Urothelium cell line (cell line): ENCODE data around the gene CACNA2D2.

ENCODE experiments used
- DNase-seq: peaks from one replicate; pipeline ENCODE4 v3.0.0; 2011; ENCODE audit warnings: low spot score, mixed read lengths
- FAIRE-seq: peaks from 2 replicates; lab custom pipeline; 2011; peaks lifted over from hg19 to GRCh38; lab: Jason Lieb, UNC

CACNA2D2 gene

DNA sequence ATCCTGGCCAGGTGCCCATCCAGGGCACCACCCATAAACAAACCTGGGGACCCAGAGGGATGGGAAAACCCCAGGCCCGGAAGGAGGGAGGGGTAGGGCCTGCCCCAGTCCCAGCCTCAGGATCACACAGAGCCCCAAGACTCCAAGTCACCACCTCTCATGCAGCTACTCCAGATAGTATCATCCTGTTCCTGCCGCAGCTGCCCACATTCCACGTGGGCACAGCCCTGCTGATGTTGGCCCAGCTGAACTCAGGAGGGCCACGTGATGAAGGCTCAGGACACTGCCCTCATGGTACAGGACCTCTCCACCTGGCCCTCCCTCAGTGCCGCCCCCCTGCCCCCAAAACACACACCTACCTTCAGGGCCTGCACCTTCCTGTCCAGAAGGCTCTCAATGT, 69.5 kb downstream of the CACNA2D2 start:
- DNase-seq, result no peak
- no peak for FAIRE-seq

DNA sequence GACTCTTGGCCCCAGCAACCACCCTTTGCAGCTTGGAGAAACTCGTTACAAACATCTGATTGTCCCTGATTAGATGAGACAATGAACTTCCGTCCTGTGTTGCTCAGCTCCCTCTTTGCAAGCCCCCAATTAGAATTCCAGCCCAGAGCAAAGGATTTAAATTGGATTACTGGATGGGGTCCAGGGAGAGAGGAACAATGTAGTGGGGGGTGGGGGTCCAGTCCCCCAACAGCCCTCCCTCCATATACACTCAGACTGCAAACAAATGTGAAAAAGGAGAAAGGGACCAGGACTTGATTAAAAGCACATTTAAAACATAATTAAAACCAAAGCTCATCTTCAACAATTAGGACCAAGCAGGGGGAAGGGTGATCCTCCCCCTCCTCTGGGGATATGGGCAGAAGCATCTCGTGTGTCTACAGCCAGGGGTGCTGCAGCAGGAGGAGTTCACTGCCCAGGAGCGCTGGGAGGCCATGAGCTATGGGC, 72.4 kb downstream of the CACNA2D2 start:
- no peak for DNase-seq
- FAIRE-seq, result no peak

DNA sequence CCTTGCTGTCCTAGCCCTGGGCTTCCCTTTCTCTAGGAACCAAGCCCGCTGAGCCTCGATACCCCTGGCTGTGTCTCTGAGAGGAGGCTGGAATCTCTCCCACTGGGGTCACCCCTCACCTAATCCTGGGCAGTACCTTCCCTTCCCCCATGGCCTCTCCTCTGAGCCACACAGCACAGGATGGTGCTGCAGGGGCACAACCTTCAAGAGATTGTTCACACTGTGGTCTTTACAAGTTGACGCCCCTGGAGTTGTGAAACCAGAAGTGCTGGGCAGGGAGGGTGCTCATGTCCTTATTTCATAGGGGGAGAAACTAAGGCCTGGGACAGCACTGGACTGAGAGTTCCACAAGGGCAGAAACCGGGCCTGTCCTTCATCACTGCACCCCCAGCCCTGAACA, 73.2 kb downstream of the CACNA2D2 start:
- no peak for FAIRE-seq

DNA sequence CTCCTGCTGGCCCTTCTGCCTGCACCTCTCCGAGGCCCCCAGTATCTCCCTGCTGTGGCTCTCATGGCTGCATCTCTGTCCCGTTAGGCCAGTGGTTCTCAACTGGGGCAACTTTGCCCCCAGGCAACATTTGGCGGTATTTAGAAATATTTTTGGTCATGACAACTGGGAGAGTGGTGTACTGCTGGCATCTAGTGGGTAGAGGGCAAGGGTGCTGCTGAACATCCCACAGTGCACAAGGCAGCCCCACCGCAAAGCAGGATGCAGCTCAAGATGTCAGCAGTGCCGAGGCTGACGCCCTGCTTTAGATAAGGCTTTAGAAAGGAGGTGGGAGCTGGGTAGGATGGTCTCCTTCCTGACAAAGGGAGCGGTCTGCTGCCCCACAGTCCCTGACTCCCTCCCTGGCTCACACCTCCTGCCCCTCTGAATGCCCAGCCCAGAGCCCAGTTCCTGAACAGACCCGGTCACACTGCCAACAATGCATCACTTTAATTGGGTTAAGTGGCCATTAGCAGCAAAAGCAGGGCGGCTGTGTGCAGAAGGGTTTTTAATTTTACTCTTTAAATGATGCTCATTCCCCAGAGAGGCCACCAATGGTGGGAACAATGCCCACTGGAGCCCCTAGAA, 75.3 kb downstream of the CACNA2D2 start:
- DNase-seq (no peak), FAIRE-seq (no peak)

More for the DNA sequence above, 73.2 kb downstream of the CACNA2D2 start:
- no peak for DNase-seq

DNA sequence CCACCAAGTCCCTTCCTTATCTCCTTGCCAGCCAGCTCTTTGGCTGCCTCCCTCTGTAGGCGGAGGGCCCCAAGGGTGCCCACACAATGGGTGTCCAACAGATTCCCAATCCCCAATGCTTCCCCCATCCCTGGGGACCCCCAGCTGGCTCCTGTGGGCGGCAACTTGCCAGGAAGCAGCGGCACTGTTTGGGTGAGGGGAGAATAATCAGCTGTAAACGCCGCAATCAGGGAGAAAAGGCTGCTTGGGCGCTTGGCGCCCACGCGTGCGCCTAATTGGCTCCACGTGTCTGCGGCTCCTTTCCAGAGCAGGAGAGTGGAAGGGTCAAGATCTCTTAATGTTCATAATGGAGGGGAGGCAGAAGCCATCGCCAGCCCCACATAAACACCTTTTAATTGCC, 76.2 kb downstream of the CACNA2D2 start:
- no peak for DNase-seq
- FAIRE-seq, result no peak

DNA sequence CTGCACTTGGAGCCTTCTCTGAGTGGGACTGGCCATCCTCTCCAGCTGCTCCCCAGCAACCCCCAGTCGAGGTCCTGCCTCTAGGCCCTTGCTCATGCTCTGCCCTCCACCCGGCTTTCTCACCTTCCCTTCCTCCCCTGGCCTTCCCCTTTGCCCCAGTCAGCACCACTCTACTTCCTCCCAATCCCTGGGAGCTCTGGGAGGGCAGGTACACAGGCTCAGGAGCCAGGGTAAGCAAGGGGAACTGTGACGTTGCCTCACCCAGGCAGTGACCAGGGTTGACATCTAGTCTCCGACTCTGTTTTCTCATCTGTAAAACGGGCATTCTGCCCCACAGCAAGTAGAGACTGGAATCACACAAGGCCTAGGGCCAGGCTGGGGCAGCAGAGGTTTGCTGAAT, 77.5 kb downstream of the CACNA2D2 start:
- FAIRE-seq (no peak), DNase-seq (no peak)

DNA sequence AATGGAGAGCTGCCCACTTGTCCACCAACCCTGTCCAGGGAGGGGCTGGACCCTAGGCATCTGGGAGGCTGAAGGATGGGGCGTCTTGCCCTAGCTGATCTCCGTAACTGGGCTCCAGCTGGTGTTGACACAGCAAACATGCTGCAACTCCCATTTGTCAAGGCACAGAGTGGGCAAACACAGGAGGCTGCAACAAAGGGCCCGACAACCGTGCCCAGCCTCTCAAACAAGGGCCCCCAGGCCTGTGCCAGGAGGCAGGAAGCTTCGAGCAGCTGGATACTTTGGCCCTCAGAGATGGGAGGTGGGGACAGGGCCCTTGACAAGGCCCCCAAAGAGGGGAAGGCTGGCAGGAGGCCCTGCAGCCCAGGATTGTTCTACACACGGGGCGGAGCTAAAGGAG, 79.9 kb downstream of the CACNA2D2 start:
- FAIRE-seq, result no peak
- no peak for DNase-seq

DNA sequence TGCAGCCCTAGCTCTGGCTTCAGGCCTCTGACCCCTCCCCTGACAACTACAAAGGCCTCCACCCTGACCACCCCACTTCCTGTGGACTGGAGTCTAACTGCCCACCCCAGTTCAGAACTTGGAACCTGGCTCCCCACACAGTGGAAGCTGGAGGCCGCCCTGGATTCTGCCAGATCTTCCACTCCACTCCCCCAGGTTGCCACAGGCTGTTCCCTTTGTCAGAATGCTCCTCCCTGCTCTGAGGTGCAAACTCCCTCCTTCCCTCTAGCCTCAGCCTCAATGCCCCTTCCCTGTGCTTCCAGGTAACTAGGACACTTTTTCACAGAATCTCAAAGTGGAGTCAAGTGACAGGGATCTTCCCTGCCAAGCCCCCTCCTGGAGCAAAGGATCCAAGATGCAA, 81.3 kb downstream of the CACNA2D2 start:
- FAIRE-seq (no peak), DNase-seq (no peak)

DNA sequence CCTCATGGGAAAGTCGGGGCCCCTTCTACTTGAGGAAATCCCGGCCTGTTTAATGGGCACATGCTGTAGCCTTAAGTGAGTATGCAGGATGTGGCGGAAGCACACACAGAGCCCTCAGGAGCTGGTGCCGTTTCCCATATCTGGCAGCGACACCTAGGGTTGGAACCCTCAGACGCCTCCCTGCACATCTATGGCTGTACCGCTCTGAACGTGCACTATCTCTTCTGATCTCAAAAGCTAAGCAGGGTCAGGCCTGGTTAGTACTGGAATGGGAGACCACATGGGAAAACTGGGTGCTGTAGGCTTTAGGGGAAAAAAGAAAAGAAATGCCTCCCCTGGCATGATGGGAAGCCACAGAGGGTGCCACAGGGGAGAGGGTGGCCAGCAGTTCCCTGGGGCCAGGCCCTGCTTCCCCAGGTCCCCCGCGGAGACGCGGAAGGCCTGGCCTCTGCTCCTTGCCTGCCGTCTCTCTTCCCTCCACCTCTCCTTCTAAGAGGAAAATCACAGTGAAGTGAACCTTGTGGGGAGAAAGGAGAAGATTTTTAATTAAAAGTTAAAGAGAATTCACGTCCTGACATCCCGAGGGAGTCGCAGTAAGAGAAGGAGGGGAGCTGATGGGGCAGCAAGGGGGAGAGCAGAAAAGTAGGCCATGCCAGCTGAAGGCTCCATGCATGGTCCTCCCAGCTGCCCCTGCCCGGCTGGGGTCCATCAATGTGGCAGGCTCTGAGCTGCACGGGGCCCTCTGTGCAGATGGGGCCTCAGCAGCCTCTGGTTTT, 83.7 kb downstream of the CACNA2D2 start:
- FAIRE-seq (no peak), DNase-seq (no peak)

DNA sequence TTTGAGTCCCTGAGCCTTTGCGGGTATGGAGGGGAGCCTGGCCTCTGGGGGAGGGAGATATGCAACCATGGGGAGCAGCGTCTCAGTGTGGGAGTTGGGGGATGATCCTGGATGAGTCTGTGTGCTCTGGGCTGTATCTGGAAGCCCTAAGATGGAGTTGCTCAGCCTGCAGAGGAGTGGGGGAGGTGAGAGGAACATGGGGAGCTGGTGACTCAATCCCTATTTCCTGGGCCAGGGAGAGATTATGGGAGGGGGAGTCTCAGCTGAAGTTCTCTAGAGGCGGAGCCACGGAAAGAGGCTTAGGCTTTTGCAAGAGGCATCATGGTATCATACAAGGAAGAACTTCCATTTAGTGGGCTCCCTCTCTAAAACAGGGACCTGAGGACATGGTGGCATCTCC, 84.6 kb downstream of the CACNA2D2 start:
- DNase-seq (no peak), FAIRE-seq (no peak)

DNA sequence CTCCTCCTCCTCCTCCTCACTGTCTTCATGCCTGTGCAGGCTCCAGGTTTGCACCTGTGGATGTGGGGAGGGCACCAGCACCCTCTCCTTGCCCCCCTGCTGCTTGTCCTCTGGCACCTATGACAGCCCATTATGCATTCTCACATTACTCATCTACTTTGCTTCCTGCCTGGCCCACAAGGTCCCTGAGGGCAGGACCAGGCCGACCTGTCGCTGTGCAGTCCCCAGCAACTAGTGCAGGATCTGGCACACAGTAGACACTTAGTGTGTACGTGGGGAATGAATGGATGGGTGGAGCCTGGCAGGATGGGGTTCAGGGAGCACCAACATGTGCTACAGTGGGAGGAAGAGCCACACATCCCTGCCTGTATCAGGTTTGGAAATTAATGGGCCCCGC, 85.8 kb downstream of the CACNA2D2 start:
- no peak for FAIRE-seq
- no peak for DNase-seq

DNA sequence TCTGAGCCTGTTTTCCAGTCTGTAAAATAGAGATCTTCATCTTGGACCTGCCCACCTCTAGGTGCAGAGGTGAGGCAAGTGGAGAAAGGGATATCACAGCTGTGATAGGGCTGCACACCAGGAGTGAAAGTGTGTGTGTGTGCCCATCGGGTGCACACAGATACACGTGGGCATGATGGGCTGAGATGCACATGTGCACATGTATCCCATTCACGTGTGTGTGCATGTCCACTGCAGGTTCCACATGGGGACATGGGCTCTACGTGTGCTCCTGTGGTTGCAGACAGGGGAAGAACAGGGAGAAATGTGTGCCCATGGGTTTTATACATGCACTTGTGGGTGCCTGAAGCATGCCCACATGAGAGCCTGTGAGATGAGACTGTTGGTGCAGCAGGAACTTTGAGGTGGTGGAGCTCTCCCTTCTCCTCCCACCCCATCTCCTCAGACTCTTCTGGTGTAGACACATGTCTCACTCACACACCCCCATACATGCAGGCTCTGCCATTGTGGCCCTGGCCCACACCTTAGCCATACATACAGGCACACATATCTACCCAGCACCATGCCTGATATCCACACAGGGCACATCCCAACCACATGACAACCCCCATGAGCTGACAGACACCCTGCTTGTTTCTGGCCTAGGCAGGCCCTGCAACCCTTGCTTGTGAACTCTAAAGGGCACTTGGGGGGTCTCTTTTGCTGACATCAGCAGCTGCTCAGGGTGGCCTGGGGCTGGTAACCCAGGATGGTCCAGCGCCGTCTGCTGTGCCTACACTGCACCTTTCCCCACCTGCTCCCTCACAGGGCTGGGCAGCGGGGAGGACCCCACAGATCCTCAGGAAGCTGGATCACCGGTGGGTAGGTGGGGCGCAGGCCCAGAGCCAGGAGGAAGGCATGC, 86.4 kb downstream of the CACNA2D2 start:
- no peak for FAIRE-seq
- no peak for DNase-seq

DNA sequence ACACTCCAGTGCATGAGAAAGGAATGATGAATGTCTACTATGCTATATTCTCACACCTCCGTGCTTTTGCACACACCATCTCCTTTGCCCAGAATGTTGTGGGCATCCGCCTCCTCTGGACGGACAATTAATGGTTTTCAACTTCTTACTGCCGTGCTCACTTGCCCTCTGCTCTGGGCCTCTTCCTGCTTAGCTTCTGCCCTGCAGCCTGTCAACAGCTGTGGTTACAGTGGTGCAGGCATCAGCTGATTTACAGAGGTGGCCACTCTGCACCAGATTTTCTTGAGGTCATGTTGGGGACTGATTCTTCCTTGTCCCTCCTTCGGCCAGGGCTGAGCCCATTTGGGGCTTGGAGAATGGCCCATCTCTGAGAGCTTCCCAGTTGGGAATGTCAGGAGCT, 87.6 kb downstream of the CACNA2D2 start:
- DNase-seq, result no peak
- no peak for FAIRE-seq

DNA sequence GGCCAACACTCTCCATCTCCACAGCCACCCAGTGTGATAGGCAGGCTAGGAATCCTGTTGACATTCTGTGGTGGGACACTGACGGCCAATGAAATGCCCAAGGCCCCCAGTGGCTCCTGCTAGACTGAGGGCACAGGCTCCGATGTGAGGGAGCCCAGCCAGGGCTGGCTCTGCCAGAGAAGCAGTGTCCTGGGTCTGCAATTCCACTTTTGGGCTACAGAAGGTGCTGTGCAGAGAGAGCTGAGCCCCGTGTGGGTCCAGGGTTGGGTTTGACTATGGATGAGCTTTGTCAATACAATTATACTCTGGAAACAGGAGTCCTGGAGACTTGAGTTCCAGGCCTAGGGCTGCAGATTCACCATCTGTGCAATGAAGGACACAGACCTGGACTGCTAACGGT, 88.4 kb downstream of the CACNA2D2 start:
- DNase-seq, result no peak
- FAIRE-seq, result no peak

DNA sequence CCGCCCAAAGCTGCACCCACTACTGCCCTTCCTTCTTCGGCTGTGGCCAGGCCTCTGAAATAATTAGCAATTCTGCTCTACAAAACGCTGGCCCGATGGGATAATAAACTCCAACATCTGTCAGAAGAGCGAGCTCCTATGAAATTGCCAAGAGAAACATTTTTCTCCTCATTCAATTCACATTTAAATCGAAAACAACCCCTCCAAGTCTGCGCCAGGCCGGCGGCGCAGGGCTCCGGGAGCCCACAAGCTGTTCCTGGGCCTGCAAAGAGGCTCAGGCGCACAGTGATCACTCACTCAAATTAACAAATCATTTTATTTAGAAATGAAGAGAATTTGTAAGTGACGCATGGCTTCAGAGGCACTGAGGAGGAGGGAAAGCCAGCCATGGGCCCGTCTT, 88.8 kb downstream of the CACNA2D2 start:
- no peak for DNase-seq
- no peak for FAIRE-seq

DNA sequence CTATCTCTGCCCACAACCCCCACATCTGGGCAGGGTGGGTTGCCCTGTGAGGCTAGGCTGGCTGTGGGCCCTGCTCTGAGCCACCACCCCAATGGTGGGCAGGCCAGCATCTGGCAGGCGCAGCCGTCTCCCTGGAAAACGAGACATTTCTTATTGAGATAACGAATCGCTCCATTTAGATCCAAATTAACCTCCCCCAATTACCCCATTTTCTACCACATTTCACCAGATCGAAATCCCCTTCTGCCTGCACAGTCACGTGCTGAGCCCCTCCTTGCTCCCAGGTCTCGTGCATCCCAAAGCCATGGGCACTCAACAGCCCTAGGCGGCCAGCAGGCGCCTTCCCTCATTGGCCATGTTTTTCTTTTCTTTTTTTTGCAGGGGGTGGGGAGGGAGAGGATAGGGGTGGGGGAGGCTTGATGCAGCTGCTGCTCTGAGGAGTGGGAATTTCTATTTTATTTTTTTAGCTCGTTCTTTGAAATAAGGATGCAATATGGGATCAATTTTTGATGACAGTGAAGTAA, 91.1 kb downstream of the CACNA2D2 start:
- DNase-seq (no peak), FAIRE-seq (no peak)

DNA sequence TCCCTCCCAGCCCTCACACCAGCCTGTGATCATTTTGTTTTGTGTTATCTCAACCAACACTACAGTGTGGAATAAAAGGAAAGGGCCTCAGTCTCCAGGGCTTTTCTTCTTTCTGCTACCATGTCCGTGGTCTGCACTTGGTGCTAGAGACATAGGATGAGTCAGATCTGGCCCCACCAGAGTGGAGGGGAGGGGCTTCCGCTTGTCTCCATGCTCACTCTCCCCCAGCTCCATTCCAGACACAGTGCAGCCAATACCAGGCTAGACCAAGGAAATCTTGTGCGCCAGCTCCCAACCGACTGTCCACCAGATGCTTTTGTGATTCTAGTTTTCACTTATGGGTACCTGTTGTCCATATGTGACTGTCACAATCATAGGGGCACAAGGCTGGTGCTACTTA, 92.2 kb downstream of the CACNA2D2 start:
- FAIRE-seq (no peak), DNase-seq (no peak)

DNA sequence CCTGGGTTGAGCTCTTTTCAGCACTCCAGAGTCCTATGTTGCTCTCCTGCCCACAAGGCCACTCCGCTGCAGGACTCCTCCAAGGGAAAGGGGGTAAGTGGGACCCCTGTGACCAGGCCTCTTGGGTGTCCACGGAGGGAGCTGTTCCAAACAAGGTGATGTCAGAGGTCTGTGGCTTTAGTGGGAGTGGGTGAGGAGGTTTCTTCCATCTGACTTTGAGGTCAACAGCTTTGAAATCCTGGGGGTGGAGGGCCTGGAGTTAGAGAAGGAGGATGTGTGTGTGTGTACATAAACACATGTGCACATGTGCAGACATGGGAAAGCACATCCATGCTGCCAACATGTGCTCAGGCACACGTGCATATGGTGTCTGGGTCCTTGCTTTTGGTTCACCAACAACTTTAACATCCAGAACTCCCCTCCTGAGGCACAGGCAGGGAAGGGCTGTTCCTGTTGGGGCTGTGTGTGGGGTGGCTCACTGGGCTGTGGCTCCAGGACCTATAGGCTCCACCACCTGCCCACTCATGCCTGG, 92.8 kb downstream of the CACNA2D2 start:
- no peak for DNase-seq
- no peak for FAIRE-seq

DNA sequence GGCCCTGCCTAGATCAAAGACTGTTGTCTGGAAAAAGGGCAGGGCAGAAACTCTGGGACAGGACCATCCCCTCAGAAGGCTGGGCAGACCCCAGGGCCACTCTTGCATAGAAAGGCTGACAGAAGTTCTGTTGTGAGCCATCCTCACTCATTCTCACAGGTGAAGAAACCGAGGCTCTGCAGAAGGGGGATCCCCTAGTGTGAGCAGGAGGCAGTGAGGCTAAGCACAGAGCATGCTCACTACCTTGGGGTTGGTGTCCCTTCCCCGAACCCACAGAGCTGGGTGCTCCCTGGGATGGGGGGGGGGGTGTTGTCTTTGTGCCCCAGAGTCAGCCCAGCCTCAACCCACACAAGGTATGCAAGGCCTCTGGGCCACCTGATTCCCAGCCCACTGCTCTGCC, 93.2 kb downstream of the CACNA2D2 start:
- DNase-seq, result no peak
- no peak for FAIRE-seq

DNA sequence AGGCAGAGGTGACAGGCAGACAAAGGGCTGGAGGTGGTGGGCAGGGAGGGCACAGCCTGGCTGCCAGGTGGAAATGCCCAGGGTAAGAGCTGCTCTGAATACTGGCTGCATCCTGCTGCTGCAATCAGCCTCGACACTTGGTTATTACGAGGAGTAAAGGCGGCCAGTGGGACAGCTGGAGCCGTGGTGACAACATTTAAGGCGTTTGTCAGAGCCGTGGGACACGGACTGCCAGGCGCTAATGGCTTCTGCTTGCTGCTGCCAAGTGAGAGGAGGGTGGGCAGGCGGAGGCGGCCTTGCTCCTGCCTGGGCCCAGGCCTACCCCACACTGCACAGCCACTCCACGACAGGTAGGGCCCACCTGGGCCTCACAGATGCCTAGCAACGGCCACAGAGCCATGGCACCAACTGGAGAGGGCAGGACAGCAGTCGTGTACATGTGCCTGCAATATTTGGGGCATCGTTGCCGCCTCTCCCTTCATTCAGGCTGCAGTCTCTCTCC, 94.9 kb downstream of the CACNA2D2 start:
- DNase-seq (no peak), FAIRE-seq (no peak)

DNA sequence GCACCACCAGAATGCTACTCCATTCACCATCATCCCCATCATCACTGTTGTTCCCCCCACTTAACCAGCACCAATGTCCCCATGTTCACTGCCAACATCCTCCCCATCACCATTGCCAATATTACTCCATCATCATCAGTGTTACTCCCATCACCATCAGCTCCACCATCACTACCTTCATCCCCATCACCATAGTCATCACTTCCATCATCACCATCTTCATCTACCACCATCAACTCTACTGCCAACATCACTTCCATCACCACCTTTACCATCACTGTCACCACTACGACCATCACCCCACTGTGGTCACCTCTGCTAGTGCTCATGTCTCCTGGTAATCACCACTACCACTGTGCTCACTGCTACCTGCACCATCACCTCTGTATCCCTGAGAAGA, 96.9 kb downstream of the CACNA2D2 start:
- FAIRE-seq, result peak; percentile 65

More for the DNA sequence above, 96.9 kb downstream of the CACNA2D2 start:
- DNase-seq, result no peak
